DLD1 (cell line): Measurements from ENCODE around the gene CCL17.
"Not testable (repeated sequence)": the region's sequence is repeated elsewhere in the genome, so short reads cannot be mapped to it uniquely, and the experiment has no call there.

Experiments used
- in situ Hi-C: cut with HindIII; loops from 2 replicates; pipeline ENCODE4 v1.10.0; 2017; ENCODE audit warnings: low sequenced_read_pairs

CCL17 gene

DNA sequence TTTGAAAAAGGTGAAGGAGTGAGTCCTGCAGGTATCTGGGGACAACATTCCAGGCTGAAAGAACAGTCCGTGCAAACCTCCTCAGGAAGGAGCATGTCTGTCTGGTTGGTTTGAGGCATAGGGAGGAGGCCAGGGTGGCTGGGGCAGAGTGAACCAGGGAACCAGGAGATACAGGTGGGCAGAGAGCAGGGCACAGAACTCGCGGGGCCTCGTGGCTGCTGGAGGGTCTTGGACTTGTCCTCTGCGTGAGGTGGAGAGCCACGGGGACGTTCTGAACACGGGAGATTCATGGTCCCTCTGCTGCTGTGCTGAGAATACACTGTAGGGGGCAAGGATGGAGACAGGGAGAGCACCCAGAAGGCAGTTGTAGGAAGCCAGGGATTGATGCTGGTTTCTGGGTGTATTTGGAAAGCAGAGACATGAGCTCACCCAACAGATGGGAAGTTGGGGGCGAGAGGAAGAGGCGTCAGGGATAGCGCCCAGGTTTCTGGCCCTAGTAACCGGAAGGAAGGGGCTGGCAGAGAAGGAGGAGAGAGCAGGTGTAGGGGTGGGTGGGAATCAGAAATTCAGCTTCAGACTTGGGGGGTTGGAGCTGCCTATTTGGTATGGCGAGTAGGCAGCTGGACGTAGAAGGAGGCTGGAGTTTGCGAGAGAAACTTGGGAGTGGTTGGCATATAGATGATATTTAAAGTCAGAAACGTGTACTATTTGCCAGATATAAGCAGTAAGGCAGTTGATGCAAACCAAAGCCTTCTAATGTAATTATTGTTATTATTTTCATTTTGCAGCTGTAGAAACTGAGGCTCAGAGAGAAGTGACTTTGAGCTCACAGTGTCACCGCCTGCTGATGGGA is at the start of gene CCL17:
Gene CCL17, plus strand, starts transcription at position 803 of the 853 bp plus-strand sequence. CDS start 9,166 bp downstream, outside the sequence.
- in situ Hi-C loops, result no loop called here

DNA sequence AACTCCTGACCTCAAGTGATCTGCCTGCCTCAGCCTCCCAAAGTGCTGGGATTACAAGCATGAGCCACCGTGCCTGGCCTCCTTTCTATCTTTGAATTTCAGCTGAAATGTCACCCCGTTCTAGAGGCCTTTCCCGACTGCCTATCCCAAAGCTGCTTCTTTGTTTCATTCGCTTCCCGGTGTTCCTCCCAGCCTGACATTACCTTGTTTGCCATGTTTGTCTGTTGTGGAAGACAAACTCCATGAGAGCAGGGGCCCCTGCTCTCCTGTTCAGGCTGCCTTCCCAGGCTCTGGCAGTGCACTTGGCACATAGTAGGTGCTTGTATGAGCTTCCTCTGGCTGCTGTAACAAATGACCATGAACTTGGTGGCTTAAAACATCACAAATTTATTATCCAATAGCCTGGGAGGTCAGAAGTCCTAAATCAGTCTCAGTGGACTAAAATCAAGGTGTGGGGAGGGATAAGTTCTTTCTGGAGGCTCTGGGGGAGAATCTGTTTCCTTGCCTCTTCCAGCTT is 48.6 kb upstream of the CCL17 start:
- in situ Hi-C loops, result no loop called here

DNA sequence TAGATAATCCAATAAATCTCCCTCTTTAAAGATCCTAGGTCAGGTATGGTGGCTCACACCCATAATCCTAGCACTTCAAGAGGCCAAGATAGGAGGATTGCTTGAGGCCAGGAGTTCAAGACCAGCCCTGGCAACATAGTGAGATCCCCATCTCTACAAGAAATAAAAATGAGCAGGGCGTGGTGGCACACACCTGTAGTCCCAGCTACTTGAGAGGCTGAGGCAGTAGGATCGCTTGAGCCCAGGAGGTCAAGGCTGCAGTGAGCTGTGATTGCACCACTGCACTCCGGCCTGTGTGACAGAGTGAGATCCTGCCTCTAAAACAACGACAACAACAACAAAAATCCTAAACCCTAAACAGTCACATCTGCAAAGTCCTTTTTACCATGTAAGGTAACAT is 48.0 kb upstream of the CCL17 start:
- in situ Hi-C loops, result no loop called here

DNA sequence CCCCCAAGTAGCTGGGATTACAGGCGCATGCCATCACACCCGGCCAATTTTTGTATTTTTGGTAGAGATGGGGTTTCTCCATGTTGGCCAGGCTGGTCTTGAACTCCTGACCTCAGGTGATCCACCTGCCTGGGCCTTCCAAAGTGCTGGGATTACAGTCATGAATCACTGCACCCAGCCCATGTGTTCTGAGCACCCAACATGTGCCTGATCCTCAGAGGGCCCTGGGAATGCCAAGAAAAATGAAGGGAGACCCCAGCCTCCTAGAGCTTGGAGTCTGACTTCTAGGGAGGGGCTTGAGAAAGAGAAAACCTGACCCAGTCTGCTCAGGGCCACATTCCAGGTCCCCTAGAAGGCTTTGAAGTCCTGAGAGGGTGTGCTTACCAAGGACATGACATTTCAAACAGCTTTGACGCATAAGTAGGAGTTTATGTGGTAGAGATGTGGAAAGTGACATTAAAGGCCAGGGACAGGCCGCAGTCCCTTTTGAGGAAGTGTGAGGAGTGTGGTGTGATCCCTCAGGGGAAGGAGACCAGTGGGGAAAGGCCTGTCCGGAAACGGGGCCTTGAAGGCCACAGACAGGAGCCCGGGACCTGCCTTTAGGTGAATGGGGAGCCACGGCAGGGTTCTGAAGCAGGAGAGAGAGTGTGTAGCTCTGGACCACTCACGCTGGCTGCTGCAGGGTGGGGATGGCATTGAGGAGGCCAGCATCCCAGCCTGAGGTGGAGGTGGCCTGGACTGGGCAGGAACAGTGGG is 47.1 kb upstream of the CCL17 start:
- in situ Hi-C loops, result no loop called here

DNA sequence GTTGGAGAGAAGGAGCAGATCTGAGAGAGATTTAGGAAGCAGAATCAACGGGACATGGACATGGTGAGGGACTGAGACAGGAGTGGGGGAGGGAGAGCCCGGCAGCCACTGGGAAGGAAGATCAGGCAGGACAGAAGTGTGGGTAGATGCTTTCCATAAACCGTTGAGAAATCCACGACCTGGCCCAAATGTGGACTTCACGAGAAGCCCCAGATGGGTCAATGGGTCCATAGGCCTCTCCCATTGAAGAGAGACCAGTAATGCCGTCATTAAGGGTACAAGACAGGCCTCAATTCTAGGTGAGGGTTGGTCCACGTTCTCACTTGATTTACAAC is 46.5 kb upstream of the CCL17 start:
- in situ Hi-C loops, result no loop called here

DNA sequence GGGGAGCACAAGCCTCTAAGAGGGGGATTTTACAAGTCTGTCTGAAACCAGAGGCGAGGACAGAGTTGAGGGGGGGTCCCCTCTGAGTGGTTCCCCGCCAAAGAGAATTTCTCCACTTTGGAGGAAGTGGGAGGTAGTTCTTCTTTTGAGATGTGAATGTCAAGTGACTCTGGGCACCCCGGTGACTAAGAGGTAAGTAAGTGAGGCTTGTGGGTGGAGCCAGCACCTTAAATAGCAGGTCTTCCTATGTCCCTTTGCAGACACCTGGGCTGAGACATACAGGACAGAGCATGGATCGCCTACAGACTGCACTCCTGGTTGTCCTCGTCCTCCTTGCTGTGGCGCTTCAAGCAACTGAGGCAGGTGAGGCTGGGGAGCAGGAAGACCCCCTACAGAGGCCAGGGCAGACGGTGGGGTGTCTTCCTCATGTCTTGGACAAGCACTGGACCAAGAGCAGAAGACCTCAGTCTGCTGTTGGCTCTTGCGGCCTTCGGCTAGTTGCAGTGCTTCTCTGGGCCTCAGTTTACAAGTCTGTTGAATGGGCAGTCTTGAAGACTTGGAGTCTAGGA is 46.0 kb upstream of the CCL17 start, which contains the start of gene CCL22:
Gene CCL22, plus strand, starts transcription at position 257 of the 569 bp plus-strand sequence. Its CDS starts 34 bp downstream, at position 291.
- in situ Hi-C loops, result no loop called here

DNA sequence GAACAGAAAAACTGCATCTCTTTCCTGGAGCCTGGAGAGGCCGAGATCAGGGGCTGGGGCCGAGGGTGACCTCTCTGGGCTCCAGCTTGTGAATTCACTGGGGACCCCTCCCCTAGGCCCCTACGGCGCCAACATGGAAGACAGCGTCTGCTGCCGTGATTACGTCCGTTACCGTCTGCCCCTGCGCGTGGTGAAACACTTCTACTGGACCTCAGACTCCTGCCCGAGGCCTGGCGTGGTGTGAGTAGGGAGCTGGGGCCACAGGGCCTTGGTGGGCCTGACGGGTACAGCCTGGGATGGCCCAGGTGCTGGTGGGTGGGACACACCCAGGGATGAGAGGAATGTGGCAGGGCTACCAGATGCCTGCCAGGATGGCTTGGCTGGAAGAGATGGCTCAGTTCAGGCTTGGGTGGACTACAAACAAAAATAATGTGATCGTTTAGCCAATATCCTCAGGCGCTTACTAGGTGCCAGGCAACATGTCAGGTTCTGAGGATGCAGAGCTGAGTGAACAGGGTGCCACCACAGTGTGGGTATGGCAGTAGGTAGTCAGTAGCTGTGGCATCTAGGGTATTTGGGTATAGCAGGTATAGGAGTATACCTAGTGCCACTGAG is 44.1 kb upstream of the CCL17 start:
- in situ Hi-C loops, result no loop called here

DNA sequence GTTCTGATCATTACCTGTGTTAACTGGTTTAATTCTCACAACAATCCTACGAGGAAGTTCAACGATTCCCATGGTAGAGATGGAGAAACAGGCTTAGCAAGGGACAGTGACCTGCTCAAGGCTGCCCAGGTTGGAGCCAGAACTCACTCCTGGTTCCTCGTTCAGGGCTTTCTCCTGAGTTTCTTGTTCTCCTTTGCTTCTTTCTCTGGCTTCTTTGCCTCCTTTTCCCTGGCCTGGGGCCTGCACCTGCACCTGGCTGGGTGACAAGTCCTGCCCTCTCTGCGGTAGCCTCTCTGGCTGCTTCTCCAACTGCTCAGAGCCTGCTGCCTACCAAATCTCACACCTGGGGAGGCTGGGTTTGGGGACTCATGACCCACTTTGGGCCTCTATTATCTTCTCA is 43.2 kb upstream of the CCL17 start:
- in situ Hi-C loops, result no loop called here

DNA sequence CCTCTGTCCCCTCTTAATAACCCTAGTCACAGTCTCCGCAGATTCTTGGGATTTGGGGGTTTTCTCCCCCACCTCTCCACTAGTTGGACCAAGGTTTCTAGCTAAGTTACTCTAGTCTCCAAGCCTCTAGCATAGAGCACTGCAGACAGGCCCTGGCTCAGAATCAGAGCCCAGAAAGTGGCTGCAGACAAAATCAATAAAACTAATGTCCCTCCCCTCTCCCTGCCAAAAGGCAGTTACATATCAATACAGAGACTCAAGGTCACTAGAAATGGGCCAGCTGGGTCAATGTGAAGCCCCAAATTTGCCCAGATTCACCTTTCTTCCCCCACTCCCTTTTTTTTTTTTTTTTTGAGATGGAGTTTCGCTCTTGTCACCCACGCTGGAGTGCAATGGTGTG is 40.4 kb upstream of the CCL17 start:
- in situ Hi-C loops, result no loop called here

DNA sequence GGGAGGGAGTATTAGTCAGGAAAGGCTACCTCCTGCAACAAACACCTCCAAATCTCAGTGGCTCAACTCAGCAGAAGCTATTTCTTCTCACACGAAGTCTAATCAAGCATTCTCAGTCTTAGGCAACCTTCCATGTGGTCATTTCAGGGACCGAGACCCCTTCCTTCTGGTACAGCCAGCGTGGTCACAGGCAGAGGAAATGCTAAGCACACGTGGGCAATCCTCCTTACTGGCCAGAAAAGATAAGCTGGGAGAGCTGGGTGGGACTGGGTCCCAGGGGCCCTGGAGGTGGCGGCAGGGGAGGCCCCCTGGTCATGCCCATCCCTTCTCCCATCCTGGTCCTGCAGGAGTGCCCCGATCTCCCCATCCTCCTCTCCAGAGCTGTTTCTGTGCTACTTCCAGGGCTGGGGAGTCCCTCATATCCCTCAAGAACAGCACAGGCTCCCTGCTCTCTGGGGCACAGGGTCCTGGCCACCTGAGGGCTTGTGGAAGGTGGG is 38.0 kb upstream of the CCL17 start:
- in situ Hi-C loops, result no loop called here

DNA sequence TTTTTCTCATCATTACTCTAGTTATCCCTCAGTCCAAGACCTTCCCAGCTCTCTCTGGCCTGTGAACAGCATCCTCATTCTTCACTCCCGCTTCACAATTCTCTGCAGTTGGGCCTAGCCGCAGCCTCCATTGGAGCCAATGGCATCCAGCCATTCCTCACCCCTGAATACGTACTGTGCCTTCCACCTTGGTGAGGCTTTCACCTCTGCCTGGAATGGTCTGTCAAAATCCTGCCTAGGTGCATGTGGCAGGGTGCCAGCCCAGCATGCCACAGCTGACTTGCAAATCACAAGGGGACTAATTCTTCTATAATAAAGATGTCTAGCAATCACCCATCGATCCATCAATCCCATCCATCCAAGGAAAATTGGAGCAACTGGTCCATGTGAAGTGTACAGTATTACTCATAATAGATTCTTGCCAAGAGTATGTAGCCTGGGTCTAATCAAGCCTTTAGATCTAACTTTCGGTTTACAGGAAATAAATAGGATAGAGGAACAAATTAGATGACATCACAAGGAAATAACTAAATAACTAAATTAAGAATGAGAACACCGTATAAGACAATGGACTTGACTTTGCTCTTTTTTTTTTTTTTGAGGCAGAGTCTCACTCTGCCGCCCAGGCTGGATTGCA is 37.3 kb upstream of the CCL17 start:
- in situ Hi-C loops, result no loop called here

DNA sequence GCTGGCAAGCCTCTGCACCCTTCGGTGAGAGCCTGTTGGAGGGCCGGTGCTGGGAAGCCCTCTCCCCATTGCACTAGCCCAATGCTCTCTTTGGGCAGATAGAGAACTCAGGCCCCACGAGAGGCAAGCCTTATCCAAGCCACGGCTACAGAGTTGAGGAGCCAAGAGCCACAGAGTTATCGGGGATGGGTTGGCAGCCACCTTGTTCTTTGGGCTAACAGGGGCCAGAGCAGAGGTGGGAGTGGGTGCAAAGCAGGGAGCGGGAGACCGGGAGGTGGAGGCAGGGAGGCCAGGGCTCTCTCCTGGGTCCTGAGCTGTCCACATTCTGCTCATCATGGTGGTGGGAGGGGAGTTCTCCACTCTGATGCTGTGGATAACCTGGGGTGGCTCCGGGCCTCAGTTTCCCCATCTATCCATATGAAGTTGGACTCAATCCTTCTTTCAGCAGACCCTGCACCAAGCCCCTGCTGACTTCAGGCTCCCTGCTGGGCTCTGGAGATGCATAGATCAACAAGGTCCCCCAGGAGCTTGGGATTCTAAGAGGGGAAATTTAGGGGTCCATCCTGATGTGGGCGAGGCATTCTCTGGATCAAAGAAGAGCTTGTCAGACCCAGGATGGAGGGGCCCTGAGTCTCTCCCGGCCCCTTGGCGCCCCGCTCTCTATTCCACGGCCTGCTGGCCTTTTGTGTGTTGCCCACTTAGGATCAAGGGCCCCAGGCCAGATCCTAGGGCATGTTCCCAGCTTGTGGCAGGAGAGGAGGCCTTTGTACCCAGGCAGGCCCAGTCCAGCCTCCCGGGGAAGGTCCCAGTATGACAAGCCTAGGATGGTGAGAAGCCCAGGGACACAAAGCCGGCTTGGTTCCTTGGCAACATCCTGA is 32.8 kb upstream of the CCL17 start:
- in situ Hi-C loops, result no loop called here

DNA sequence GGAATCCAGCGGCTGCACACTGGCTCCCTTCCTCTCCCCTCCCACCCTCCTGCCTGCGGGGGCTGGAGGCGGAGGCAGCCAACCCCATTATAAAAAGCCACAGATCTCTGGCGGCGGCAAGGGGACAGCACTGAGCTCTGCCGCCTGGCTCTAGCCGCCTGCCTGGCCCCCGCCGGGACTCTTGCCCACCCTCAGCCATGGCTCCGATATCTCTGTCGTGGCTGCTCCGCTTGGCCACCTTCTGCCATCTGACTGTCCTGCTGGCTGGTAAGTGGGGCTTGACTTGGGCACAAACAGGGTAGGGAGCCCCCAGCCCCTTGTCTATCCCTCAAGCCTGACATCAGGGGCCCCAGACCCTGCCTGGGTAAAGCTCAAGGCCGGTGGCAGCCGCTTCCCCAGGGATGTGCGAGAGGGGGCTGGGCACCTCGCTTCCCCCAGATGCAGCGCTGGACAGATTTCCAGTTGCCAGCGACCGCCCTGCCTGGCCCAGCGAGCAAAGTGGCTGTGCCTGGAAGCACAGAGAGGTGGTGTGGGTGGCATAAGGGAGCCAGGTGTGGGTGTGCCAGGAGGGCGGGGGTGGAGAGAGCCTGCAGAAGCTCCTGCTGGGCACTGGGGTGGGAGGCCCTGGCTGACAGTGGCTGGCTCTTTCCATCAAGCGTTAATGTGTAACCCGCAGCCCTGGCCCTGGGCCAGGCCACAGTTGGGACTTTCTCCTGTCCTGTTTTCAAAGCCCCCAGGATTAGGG is 32.0 kb upstream of the CCL17 start, which contains the start of gene CX3CL1:
Gene CX3CL1, plus strand, starts transcription at position 119 of the 745 bp plus-strand sequence. Its CDS starts 79 bp downstream, at position 198.
- in situ Hi-C loops, result no loop called here

DNA sequence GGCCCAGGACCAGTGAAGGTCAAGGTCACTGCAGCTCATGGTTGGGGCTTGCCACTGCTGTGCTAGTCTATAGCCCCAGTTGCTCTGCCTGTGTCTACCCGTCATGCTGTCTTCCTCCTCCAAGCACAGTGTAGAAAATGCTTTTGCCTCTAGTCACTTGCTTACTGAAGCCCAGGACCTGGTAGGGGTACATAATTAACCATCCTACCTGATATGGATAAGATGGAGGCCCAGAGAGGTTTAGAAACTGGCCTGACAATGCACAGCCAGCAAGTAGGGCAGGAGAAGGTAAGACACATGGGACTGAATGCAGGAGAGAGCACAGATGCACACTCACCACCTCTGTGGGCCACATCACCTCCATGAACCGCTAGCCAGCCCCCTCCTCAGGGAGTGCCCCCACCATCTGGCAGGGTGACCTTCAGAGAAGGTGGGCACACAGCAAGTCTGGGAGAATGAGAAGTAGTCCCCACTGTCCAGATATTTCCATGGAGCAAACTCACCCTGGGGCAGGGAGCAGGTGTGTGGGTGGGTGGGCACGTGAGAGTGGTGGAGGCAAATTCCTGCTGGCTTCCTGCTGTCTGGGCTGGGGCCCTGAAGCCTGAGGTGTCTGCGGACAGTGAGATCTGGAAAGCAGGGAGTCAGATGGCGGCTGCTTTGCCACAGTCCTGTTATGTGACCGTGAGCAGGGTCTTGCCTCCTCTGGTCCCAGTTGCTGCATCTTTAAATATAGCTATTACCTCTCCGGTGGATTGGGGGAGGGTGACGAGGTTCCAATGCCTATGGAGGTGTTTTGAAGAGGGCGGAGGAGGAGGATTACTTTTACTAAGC is 31.2 kb upstream of the CCL17 start:
- in situ Hi-C loops, result no loop called here

DNA sequence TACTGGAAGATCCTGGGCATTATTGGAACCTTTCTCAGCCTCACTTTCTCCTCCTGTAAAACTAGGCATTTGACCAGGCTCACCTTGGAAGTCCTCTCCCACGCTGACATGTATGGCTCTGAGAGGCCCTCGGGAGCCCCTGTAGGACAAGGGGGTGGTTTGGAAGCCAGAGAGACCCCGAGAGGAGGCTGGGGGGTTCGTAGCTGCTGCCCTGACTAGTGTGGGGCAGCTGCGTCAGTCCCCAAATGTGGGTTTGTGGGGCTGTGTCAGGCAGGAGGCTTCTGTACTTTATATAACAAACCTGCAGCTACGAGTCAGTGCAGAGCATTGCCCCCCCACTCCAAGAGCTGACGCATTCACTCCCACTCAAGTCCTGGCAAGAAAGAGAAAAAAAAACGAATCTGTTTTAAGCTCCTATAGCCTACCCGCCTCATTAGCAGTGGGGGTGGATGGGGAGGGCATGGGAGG is 30.5 kb upstream of the CCL17 start:
- in situ Hi-C loops, result no loop called here

DNA sequence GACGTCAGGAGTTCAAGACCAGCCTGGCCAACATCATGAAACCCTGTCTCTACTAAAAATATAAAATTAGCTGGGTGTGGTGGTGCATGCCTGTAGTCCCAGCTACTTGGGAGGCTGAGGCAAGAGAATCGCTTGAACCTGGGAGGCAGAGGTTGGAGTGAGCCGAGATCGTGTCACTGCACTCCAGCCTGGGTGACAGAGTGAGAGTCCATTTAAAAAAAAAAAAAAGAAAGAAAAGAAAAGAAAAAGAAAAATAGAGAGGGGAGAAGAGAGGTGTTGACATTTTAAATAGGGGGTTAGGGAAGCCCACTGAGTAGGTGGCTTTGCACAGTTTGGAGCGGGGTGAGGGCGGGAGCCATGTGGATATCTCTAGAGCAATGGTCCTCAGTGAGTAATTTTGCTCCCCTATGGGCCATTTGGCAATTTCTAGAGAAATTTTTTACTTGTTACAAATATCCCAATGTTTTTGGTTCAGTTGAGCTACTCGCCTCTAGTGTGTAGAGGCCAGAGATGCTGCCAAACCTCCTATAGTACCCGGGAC is 29.6 kb upstream of the CCL17 start:
- in situ Hi-C loops, result not testable (repeated sequence)

DNA sequence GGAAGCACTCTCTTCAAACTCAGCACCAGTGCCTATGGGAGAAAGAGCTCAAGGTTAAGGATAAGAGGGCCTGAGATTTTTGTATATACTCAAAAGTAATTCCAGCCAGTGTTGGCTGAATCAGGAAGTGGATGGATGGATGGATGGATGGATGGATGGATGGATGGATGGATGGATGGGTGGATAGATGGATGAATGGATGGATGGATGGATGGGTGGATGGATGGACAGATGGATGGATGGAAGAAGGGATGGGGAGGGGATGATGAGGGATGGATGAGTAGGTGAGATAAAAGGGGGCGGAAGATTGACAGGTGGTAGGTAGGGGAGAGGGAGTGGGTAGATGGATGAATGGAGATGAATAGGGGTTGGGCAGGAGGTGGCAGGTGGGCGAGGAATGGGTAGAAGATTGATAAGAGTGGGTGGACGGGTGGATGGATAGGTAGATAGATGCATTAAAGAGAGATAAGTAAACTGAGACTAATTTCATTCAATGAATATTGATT is 28.2 kb upstream of the CCL17 start:
- in situ Hi-C loops, result no loop called here
